HG03432 (cell line): ENCODE data around the gene FYN.

Experiments used
- ATAC-seq: cut with Tn5 transposase; IDR thresholded peaks from one replicate; pipeline ENCODE4 v1.9.1; 2021; ENCODE audit warnings: mild to moderate bottlenecking, moderate library complexity; ENCODE audit not compliant: unreplicated experiment

FYN gene

DNA sequence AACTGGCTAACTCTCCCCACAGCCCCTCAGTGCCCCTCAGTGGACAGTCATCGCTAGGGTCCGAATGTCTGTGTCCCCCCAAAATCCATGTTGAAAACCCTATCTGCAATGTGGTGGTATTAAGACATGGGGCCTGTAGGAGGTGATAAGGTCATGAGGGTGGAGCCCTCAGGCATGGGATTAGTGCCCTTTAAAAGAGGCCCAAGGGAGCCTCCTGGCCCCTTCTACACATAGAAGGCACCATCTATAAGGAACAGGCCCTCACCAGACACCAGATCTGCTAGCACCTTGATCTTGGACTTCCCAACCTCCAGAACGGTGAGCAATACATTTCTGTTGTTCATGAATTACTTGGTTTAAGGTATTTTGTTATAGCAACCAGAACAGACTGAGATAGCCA is 260.9 kb downstream of the FYN start:
- ATAC-seq, result no peak

DNA sequence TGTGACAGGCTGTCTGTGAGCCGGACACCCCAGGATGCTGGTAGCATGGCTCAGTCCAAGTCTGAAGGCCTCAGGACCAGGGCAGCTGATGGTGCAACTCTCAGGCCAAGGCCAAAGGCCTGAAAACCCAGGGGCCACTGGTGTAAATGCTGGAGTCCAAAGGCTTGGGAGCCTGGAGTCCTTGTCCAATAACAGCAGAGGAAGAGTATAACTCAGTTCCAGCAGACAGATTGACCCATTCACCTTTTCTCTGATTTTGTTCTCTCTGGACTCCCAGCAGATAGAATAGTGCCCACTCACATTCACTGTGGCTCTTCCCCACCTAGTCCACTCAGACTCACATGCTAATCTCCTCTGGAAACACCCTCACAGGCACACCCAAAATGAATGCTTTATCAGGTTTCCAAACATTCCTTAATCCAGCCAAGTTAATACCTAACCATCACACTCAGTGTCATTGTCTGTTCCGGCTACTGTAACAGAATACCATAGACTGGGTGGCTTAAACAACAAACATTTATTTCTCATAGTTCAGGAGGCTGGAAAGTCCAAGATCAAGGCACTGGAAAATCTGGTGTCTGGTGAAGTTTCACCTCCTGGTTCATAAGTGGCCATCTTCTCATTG is 262.6 kb downstream of the FYN start:
- no peak for ATAC-seq
